ENCODE data around the gene KCNC2.
"Not testable (repeated sequence)": the region's sequence is repeated elsewhere in the genome, so short reads cannot be mapped to it uniquely, and the experiment has no call there.

KCNC2 gene

DNA sequence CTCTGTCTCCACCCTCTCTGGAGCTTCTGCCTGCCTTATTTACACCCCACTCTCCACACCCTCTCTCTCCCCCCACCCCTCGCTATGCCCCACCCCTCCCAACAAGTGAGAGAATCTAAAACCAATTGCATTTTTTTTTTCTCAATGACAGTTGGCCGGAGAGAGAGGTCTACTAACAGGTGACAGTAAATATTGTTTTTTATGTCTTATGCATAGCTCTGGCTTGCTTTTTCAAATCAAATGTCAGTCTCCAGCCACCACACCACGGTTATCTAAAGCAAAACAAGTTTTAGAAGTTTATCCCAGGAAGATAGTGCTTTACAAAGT, at the start of gene KCNC2:
KCNC2 (minus strand) TSS at position 28 of the 327 bp plus-strand sequence.
- no peak for DNase-seq

DNA sequence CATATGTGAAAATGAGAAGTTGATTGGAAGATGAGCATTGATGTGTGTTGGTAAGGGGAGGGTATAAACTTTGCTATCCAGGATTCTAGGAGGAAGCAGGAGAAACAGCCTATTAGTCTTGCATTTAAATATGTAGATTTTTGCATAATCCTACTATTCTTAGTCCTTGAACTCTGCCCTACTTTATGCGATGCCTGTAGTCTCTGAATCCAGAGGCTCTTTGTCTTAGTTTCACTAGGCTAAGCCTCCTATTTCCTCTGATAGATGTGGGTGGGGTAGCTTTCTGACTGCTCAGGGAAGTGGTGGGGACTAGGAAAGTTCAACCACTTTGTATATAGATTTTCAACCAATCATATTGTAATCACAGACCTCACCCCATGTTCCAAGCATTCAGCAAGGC, 49.5 kb upstream of the KCNC2 start:
- no peak for DNase-seq

DNA sequence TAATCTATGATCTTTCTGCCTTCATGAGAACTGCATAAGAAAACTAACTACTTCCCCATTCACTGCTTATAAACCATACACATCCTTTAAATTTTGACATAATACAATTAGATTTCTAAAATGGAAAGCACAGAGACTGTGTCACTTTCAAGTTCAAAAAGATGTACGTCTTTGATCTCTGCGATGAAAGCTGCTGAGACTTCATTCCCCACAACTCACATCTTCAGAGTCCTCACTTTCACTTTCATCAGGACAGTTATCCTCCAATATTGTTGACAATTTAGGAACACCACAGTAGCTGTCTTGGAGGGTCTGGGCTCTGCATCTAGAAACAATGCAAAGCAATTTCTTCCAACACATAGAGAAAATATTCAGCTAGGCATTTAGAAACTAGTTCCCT, 47.9 kb upstream of the KCNC2 start:
- no peak for DNase-seq

DNA sequence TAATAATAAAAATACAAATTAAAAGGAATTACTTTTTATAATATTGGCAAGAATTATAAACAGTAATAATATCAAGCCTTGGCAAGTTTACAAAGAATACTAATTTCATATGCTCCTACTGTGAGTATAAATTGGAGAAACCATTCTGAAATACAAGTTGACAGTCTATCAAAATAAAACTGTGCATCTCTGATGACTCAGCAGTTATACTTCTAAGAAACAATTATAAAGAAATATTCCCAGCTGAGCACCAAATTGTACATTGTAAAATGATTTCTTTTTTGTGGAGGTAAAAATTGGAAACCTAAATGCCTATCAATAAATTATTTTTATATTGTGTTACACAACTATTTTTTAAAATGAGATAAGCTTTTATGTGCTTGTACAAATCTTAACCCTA, 35.5 kb upstream of the KCNC2 start:
- DNase-seq: no peak

DNA sequence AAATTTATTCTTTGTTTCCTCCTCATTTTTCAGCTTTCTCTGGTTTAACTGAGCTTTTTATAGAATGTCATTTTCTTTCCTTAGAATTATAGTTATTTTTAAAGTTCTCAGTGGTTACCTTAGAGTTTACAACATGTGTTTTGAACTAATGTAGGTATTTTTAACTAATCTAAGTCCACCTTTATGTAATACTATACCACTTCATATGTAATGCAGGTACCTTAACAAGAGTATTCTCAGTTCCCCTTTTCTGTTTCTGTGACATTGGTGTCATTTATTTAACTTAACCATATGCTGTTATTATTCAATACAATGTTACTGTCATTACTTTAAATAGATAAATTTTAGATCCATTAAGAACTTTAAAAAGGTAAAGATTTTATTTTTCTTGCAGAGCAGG, 30.3 kb upstream of the KCNC2 start:
- no peak for DNase-seq

DNA sequence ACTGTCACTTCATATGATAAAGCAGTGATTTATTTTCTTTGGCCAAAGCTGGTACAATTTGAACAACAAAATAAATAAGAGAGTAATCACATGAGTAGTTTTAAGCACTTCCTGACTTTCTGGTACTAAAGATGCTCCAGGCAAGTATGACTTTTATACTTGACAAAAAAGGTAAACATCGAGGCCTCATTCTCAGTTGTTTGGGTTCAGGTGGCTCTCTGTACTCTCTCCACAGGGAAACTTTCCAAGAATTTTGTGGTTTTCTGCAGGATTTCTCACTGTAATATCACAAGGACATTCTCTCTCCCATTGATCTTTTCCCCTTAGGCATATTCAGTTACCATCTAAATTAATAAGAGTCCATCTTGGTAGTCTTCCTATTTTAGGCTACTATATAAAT, 26.6 kb upstream of the KCNC2 start:
- DNase-seq: no peak

DNA sequence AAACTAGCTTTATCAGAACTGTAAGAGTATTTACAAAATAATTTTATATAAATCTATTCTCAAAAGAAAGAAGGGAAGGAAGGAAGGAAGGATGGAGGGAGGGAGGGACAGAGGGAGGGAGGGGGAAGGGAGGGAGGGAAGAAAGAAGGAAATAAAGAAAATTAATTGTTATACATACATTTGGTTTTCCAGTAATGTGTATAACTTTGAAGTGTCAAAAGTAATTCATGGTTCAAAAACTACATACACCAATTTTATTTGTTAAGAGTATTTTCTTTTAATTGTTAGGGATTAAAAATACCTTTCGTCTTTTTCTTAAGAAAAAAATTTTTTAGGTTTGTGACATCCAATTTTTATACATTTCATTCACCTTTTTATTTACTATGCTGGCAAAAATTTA, 17.5 kb upstream of the KCNC2 start:
- DNase-seq: no peak

DNA sequence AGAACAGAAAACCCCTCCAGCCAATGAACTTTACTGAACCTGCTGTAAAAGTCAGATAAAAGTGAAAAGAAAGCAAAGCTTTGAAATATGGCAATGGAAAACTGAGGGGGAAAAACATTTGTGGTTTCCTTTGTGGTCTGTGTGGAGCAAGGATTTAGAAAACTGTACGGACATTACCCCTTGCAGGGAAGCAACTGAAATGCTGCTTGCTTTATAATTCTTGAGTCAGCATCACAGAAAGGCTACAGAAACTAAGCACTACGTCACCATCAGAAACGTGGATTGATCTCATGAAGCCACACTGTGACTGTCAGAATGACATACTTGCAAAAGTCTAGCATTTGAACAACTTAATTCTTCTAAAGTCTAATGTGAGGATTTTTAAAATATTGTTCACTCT, 2.4 kb upstream of the KCNC2 start:
- no peak for DNase-seq

DNA sequence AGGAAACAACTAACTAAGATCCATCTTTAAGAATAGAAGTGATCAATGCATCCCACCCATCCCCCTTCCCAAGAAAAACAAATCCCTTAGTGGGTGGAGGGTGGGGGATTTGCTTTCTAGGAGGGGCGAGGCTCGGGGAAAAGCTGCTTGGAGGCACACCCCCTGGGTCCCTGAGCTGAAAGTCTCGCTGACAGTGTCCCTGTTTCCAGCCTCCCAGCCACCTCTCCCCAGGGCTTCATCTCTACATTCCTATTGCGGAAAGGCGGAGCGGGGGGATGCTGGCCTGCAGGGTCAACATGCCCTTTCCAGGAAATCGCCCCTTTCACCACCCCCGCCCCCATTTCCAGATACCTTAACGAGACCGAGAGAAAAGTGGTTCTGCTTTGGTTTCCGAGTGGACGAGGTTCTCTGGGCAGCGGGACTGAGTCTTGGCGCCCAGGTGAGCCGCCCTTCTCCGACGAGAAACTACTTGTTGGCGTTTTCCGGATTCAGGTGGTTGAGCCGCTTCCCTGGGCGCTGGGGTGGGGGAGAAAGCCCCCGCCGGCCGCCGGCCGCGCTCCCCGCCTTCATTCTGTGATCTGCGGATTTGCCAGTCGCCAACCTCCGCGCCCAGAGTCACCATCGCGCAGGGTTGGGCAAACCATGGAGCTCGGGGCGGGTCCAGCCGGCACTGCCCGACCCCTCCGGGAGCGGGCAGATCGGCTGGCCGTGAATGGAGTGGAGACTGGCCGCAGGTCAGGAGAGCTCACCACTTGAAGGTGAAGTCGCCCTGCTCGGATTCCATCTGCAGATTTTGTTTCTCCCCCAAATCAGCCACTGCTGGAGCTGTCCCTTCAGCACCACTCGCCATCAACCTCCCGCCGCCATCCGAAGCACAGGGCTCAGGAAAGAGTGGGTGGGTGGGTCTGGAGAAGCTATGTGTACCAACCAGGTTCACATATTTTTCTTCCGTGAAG, 505 bp downstream of the KCNC2 start:
- no peak for DNase-seq

DNA sequence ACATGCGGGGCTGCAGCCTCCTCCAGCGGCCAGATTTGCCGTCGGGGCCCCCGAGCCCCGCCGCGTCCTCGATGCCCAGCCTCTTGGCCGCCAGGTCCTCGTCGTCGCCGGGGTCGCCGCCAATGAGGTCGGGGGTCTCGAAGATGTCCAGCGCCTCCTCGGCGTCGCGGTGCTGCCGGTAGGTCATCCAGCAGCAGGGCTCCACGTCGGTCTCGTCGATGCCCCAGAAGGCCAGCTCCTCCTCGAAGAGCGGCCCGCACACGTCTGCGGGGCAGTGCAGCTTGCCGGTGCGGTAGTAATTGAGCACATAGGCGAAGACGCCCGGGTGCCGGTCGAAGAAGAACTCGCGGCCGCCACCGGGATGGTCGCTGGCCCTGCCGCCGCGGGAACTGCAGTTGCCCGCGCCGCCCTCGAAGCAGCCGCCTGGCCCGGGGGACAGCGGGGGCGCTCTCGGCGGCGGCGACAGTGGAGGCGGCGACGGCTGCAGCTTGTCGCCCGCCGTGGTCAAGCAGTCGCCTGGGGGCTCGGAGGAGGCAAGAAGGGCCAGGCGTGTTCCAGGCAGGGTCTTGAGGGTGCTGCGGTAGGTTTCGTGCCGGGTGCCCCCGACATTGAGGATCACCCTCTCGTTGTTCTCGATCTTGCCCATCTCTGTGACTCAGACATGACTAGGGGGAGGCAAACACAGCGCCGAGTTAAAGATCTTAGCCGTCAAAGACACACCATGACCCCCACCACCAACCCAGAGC, 2.1 kb downstream of the KCNC2 start:
- DNase-seq: no peak

DNA sequence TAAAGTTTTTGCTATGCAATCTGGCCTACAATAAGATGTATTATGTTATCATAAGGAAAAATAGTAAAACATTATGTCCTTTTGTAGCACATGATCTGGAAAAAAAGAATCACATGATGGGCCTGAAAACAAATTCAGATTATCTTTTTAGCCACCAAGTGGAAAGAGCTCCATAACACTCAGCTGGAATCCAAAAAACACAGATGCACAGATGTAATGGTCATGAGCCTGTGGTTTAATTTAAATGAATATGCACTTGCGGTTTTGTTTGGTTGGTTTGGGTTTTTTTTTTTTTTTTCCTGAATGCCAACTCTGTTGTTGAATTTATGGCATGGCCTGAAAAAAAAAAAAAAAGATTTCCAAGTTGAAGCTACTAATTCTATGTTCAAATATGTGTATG, 4.1 kb downstream of the KCNC2 start:
- DNase-seq: no peak

DNA sequence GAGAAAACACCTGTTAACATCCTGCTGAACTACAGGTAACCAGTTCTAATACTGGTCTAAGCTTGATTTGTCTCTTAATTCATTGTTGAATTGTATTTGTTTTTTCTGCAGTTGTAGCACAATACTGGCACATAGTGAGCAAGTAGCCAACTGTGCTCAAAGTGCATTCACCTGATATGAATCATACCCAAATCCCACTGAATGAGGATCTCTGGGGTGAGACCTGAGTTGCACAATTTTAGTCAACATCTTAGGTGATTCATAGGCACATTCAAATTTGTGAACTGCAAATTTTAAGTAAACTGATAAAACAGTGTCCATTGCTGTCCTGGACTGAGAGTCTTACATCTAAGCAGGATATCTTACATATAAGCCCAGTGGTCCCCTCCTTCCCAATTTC, 12.8 kb downstream of the KCNC2 start:
- no peak for DNase-seq

DNA sequence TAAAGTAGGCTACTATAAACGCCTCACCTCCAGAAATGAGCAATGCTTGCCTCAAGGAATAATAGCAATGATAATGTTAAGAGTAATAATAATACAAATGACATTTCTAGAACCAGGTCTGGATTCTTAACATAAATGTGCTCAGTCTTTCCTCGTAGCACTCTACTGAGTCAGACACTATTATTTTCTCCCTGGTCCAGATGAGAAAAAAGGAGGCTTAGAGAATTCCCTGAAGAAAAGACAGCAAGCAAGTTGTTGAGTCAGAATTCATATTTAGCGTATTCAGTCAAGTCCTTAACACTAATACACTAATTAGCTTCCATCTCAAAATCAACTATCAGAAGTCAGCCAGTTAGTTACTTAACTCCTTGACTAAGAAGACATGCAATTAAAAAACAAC, 13.2 kb downstream of the KCNC2 start:
- no peak for DNase-seq

DNA sequence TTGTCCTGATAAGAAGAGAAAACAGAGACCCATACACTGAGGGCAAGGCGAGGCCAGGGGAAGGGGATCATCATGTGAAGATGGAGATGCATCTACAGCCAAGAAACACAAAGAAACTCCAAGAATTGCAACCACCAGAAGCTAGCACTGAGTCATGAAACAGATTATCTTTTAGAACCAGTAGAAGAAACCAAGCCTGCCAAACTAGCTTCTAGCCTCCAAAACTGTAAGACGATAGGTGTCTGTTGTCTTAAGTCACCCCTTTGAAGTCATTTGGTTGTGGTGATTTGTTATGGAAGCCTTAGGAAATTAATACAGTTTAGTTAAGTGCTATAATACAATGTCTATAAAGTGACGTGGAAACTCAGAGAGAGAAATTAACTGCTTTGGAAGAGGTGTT, 15.4 kb downstream of the KCNC2 start:
- no peak for DNase-seq

DNA sequence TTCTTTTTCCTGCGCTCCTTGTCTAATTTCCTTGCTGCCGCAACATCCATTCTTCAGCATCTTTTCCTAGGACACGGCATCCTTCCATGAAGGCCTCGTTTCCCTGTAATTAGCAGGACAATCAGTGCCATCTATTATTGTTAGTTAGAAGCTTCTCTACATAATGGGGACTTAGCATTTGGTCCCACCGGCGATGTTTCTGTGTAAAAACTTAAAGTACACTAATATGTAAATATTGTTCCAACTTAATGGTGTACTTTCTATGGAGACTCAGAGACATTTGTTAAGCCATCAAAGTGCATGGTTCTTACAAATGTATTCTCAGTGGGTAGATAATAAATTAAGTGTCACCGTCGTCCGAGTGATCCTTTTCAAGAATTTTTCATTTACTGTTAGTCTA, 17.4 kb downstream of the KCNC2 start:
- no peak for DNase-seq

DNA sequence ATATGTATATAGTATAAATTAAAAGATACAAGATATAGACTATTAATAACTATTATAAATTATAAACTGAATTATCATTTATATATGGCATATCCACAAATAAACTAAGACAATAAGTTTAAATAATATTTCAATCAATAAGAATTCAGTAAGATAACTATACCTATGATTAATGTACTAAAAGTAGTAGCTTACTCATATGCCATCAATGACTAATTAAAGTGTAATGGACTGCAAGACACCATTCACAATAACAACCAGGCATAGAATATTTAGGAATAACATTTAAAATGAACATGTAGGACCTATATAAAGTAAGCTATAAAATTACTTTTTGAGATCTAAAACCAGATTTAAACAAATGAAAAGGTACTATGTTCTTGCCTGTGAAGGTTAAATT, 18.8 kb downstream of the KCNC2 start:
- DNase-seq: no peak

DNA sequence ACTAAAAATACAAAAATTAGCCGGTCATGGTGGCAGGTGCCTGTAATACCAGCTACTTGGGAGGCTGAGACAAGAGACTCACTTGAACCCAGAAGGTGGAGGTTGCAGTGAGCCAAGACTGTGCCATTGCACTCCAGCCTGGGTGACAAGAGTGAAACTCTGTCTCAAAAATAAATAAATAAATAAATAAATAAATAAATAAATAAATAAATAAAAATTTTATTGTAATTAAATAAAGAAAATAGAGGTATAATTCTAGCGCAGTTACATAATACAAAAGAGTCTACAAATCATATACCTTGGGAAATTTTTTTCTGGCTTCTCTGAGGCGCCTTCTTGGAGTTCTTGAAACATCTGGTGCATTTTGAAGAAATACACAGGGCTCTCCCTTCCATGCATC, 23.8 kb downstream of the KCNC2 start:
- DNase-seq: not testable (repeated sequence)

DNA sequence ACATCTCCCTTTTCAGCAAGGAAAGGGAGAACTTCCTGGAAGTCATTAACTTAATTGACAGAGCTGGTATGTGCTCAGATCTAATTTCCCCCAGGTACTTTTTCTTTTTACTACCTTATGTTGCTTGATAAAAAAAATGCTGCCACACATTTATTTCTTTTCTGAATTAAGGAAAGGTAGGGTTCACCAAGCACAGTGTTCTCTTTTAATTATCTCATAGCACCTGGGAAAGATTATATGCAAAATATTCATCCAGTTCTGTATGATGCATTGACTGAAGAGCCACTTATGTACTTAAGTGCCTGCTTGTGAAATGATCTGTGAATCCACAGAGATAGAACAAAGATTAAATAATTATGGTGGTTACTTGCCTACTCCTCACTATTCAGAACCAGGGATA, 25.1 kb downstream of the KCNC2 start:
- no peak for DNase-seq

DNA sequence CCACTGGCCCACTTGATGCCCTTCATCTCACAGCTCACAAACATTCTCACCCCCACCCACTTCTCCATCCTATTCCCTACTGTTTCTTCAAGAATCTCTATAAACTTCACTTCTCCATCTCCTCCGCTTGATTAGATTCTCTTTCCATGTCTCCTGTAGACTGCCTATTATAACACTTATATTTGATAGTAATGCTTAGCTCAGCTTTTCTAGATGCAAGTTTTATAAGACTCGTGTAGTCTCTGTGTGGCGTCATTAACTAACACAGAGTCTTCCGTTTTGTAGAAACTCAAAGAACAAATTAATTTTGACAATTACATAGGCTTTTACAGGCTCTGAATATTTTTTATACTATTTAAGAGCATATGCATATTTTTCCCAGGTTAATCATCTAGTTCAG, 25.7 kb downstream of the KCNC2 start:
- no peak for DNase-seq

DNA sequence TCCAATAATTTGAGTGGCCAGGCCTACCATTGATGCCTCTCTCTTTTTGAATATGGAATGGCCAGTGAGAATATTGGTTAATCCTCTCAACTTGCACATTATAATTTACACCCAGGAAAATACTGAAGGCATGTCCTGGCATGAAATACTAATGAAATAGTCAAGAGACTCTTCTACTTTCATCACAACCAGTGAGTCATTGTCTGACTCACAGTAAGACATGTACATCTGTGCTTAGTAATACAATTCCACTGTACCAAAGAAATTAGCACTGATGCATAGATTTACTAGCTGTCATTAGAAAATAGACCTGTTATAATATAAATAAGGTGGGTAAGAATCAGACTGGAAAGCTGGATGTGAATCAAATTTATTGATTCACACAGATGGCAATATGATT, 31.6 kb downstream of the KCNC2 start:
- no peak for DNase-seq

DNA sequence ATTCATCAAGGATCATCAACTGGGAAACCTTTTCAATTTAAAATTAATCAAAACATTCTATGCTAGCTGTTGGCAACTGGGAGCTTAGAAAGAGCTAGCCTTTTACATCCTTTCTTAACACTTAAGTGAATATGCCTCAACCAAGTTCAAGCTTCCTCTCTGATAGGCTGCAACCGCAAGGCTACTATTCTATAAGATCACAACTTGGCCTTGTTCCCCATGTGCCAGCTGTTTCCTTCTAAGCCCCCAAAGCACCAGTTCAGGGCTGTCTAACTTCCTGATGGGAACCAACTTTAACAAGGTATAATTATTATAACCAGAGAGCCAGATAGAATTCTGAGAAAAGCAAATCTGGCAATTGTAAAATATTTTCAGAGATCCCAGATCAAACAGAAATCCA, 37.0 kb downstream of the KCNC2 start:
- DNase-seq: no peak

DNA sequence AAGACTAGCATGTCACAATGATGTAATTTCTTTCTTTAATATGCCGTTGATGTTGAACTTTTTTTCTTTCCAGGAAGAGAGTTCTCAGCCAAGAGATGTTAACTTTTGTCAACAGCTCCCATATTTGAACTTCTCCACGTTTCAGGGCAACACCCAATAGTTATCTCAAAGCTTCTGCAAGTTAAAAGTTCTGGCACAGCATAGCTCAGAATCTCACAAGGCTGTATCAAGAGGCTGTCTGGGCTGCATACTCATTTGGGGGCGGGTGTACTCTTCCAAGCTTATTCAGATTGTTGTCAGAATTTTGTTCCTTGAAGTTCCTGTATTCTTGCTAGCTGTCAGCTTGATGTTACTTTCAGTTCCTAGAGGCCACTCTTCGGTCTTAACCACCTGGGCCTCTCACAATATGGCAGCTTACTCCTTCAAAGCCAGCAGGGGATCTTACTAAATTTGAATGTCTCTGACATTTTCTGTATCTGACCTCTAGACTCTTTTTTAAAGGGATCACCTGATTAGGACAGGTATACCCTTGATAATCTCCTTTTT, 38.9 kb downstream of the KCNC2 start:
- DNase-seq: no peak

DNA sequence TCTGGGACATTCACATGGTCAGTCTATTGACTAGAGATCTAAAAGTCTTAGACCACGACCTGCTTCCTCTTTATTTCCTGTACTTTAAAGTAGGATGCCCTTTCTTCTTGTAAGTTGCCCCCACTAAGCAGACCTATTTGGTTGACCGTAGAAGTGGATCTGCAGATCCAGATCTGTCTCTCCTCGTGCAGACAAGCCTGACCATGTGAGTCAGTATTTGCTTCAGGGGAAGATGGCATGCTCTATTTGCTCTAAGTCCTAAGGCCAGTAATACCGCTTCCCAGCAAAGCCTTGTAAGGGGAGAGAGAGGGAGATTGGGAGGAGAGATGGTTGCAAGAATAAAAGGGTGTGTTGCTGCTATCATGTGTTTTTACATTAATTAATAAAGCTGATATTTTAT, 46.8 kb downstream of the KCNC2 start:
- no peak for DNase-seq

DNA sequence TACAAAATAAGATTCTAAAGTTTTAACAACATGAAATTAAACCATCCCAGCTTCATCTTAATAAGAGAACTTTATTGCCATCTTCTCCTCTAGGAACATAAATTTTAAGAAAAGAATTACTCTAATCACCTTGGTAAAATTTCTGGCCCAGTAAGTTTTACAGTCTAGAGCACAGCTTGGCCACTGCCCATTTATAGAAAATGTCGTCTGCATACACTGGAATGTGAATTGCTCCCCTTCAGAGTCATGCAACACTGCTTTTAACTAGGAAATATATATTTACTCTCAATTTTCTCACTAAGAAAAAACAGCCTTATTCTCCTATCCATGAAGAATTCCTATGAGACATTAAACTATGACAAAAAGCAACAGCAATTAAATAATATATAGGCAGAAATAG, 48.2 kb downstream of the KCNC2 start:
- DNase-seq: no peak
